Calu3 (cell line): ENCODE measurements around the gene EHMT1. TPM values are rescaled to one million over a fixed set of nuclear protein-coding genes. Genes with fewer than 3 reads are reported as not detected.

ENCODE experiments used
- BruUV-seq: library from RNA; stranded (reverse); fragments of 400-500 nt; replicated peaks from 2 replicates; lab custom pipeline; 2021; lab: Mats Ljungman, UMichigan
- CTCF ChIA-PET: fragments of 300-600 bp; sonication (Branson Sonifier 250); formaldehyde crosslinking; loops from one replicate; lab custom pipeline; 2022; ENCODE audit warnings: antibody characterized with exemption; lab: Charles Lee
- DNase-seq: peaks from one replicate; pipeline ENCODE4 v3.0.0; 2022
- H3K27ac Mint-ChIP-seq: one replicate; pipeline ENCODE4 v1.8.0; 2022; ENCODE audit warnings: mixed read lengths; ENCODE audit not compliant: unreplicated experiment
- H3K27me3 Mint-ChIP-seq: one replicate; pipeline ENCODE4 v1.8.0; 2022; ENCODE audit warnings: mixed read lengths; ENCODE audit not compliant: unreplicated experiment
- H3K36me3 Mint-ChIP-seq: one replicate; pipeline ENCODE4 v1.8.0; 2022; ENCODE audit warnings: mild to moderate bottlenecking, moderate library complexity, mixed read lengths; ENCODE audit not compliant: insufficient read depth, unreplicated experiment
- H3K4me1 Mint-ChIP-seq: one replicate; pipeline ENCODE4 v1.8.0; 2022; ENCODE audit warnings: mild to moderate bottlenecking, low read depth, mixed read lengths; ENCODE audit not compliant: unreplicated experiment
- H3K4me3 Mint-ChIP-seq: one replicate; pipeline ENCODE4 v1.8.0; 2022; ENCODE audit warnings: mild to moderate bottlenecking, low read depth, moderate library complexity, mixed read lengths; ENCODE audit not compliant: unreplicated experiment
- H3K9me3 Mint-ChIP-seq: one replicate; pipeline ENCODE4 v1.8.0; 2022; ENCODE audit warnings: low read depth, mixed read lengths; ENCODE audit not compliant: unreplicated experiment
- CTCF ChIP-seq: fragments of 200-600 bp; IDR thresholded peaks from one replicate; pipeline ENCODE4 v1.8.0; 2022; ENCODE audit warnings: antibody characterized with exemption; ENCODE audit not compliant: unreplicated experiment
- intact Hi-C: fragments of 100-400 bp; cut with micrococcal nuclease; formaldehyde crosslinking; loops from one replicate; pipeline ENCODE4 v1.10.0; 2022; ENCODE audit not compliant: unreplicated experiment
- total RNA-seq: library from RNA; stranded (reverse); gene quantifications from 2 replicates; pipeline ENCODE4 v1.2.3, GENCODE V29; 2022

EHMT1 gene
- total RNA-seq, 1 experiment from 2014 or later: 56.0 TPM

GRCh38 chr9:137748311-137748710, 129.5 kb downstream of the EHMT1 start:
- H3K4me3 Mint-ChIP-seq: no peak overlapping the region
- CTCF ChIA-PET: no interaction called here
- BruUV-seq: no TSS peak
- peaks cover 27% of the 10 kb centered on the region for H3K36me3 Mint-ChIP-seq
- no peaks in the 10 kb centered on the region for H3K27me3 Mint-ChIP-seq
- no peak overlapping the region for H3K27ac Mint-ChIP-seq
- H3K9me3 Mint-ChIP-seq: no peaks in the 10 kb centered on the region
- no peak for DNase-seq
- intact Hi-C loops: no loop called here
- no peaks in the 10 kb centered on the region for H3K4me1 Mint-ChIP-seq
- TF ChIP-seq CTCF: no peak

- Mint-ChIP-seq H3K36me3 (peaks cover 30% of the 10 kb centered on the region), H3K4me1 (no peaks in the 10 kb centered on the region), H3K4me3 (no peak overlapping the region), H3K9me3 (no peaks in the 10 kb centered on the region), H3K27ac (no peak overlapping the region), H3K27me3 (no peaks in the 10 kb centered on the region)
- intact Hi-C loops: no loop called here
- no peak for TF ChIP-seq CTCF
- no TSS peak for BruUV-seq
- CTCF ChIA-PET: no interaction called here
- DNase-seq: no peak
Measured at GRCh38 chr9:137748741-137749140, 129.9 kb downstream of the EHMT1 start.

- no peak for DNase-seq
- Mint-ChIP-seq H3K27me3 (no peaks in the 10 kb centered on the region), H3K36me3 (peaks cover 28% of the 10 kb centered on the region), H3K9me3 (no peaks in the 10 kb centered on the region), H3K4me1 (no peaks in the 10 kb centered on the region), H3K27ac (no peak overlapping the region), H3K4me3 (no peak overlapping the region)
- BruUV-seq: no TSS peak
- CTCF ChIA-PET: no interaction called here
- intact Hi-C loops: no loop called here
- TF ChIP-seq CTCF: no peak
Measured at GRCh38 chr9:137749511-137749910, 130.7 kb downstream of the EHMT1 start.

- H3K27me3 Mint-ChIP-seq: no peaks in the 10 kb centered on the region
- H3K4me1 Mint-ChIP-seq: no peaks in the 10 kb centered on the region
- BruUV-seq: no TSS peak
- no peak overlapping the region for H3K27ac Mint-ChIP-seq
- peaks cover 25% of the 10 kb centered on the region for H3K36me3 Mint-ChIP-seq
- CTCF ChIA-PET: interaction anchor here (0.5 kb wide), 1 partner anchor 120 kb away, joined by 3 read pairs; no protein-coding TSS in a partner anchor
- no peak for TF ChIP-seq CTCF
- H3K4me3 Mint-ChIP-seq: no peak overlapping the region
- no peaks in the 10 kb centered on the region for H3K9me3 Mint-ChIP-seq
- intact Hi-C loops: no loop called here
- DNase-seq: no peak
Measured at GRCh38 chr9:137750007-137750406, 131.2 kb downstream of the EHMT1 start.
